ENCODE measurements around the gene NUDT19.
A peak's percentile ranks its signal among the peaks of the same experiment; 100 is the strongest.

NUDT19 gene

DNA sequence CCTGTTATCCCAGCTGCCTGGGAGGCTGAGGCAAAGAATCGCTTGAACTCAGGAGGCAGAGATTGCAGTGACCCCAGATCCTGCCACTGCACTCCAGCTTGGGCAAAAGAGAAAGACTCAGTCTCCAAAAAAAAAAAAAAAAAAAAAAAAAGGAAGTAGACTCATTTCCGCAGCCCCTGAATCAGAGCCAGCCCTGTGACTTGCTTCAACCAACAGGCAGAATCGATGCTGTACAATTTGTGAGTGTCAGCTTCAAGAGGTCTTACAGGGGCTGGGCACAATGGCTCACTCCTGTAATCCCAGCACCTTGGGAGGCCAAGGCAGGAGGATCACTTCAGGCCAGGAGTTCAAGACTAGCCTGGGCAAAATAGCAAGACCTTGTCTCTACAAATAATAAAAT, 29.4 kb upstream of the NUDT19 start:
- Histone ChIP-seq H4K20me1 (ENCODE audit: insufficient read depth, low read length, poor library complexity, severe bottlenecking) (peaks cover 82% of the 10 kb centered on the region), H3K9ac (ENCODE audit: low read depth, low read length, poor library complexity, severe bottlenecking) (peak overlapping the region; percentile 54), H3K4me2 (ENCODE audit: low read depth, low read length, poor library complexity, severe bottlenecking) (peak overlapping the region; percentile 70), H3K4me3 (ENCODE audit: low read length, poor library complexity, severe bottlenecking) (peak overlapping the region; percentile 33), H3K79me2 (ENCODE audit: insufficient read depth, low read length) (peaks cover 96% of the 10 kb centered on the region), H3K4me1 (ENCODE audit: insufficient read depth, low read length, poor library complexity, severe bottlenecking) (peaks cover 43% of the 10 kb centered on the region), H2AFZ (ENCODE audit: low read length) (no peak overlapping the region), H3K9me2 (replicated peaks; ENCODE audit: low read depth, low read length) (no peaks in the 10 kb centered on the region), H3F3A (ENCODE audit: low read depth) (peaks cover 3% of the 10 kb centered on the region), H3K9me3 (ENCODE audit: insufficient read depth, low read depth, low read length) (no peaks in the 10 kb centered on the region), H3K36me3 (ENCODE audit: insufficient read depth, low read length) (peaks cover 45% of the 10 kb centered on the region; the same call in 1 of the 2 replicates), H3K27me3 (ENCODE audit: insufficient read depth, low read length, poor library complexity, severe bottlenecking) (no peaks in the 10 kb centered on the region)
- TF ChIP-seq, protein P1, sequence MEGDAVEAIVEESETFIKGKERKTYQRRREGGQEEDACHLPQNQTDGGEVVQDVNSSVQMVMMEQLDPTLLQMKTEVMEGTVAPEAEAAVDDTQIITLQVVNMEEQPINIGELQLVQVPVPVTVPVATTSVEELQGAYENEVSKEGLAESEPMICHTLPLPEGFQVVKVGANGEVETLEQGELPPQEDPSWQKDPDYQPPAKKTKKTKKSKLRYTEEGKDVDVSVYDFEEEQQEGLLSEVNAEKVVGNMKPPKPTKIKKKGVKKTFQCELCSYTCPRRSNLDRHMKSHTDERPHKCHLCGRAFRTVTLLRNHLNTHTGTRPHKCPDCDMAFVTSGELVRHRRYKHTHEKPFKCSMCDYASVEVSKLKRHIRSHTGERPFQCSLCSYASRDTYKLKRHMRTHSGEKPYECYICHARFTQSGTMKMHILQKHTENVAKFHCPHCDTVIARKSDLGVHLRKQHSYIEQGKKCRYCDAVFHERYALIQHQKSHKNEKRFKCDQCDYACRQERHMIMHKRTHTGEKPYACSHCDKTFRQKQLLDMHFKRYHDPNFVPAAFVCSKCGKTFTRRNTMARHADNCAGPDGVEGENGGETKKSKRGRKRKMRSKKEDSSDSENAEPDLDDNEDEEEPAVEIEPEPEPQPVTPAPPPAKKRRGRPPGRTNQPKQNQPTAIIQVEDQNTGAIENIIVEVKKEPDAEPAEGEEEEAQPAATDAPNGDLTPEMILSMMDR (conservative IDR thresholded peaks at IDR 0.05; ENCODE audit: low read length), result no peak
- no peak for TF ChIP-seq EZH2phosphoT487 (IDR thresholded peaks at IDR 0.05; ENCODE audit: borderline replicate concordance)

DNA sequence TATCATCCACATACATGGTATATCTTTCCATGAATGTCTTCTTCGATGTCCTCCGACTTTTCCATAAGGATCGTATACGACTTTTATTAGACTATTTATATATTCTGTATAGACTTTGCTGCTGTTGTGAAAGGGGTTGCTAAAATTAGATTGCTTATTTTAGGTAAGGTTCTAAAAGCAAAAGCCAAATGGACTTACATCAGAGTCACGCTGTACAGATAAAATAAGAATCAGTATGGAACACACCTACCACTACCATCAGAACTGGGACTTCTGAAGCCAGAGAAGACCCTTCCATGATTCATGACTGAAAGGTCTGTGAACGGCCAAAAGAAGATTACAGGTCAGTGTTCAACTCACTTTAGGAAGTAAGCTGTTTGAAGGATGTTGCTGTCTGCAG, 25.5 kb upstream of the NUDT19 start:
- TF ChIP-seq, protein P1 (conservative IDR thresholded peaks at IDR 0.05; ENCODE audit: low read length), result no peak
- TF ChIP-seq EZH2phosphoT487 (IDR thresholded peaks at IDR 0.05; ENCODE audit: borderline replicate concordance), result no peak
- Histone ChIP-seq H3K79me2 (ENCODE audit: insufficient read depth, low read length) (peaks cover 99% of the 10 kb centered on the region), H2AFZ (ENCODE audit: low read length) (no peak overlapping the region), H3K4me1 (ENCODE audit: insufficient read depth, low read length, poor library complexity, severe bottlenecking) (peaks cover 68% of the 10 kb centered on the region), H3K9ac (ENCODE audit: low read depth, low read length, poor library complexity, severe bottlenecking) (no peak overlapping the region), H3K36me3 (ENCODE audit: insufficient read depth, low read length) (peaks cover 19% of the 10 kb centered on the region; the same call in 1 of the 2 replicates), H3K9me2 (replicated peaks; ENCODE audit: low read depth, low read length) (no peaks in the 10 kb centered on the region), H3K4me2 (ENCODE audit: low read depth, low read length, poor library complexity, severe bottlenecking) (peak overlapping the region; percentile 11), H3K9me3 (ENCODE audit: insufficient read depth, low read depth, low read length) (no peaks in the 10 kb centered on the region), H3K27me3 (ENCODE audit: insufficient read depth, low read length, poor library complexity, severe bottlenecking) (no peaks in the 10 kb centered on the region), H3K4me3 (ENCODE audit: low read length, poor library complexity, severe bottlenecking) (no peak overlapping the region), H4K20me1 (ENCODE audit: insufficient read depth, low read length, poor library complexity, severe bottlenecking) (peaks cover 85% of the 10 kb centered on the region), H3F3A (ENCODE audit: low read depth) (peaks cover 3% of the 10 kb centered on the region)

DNA sequence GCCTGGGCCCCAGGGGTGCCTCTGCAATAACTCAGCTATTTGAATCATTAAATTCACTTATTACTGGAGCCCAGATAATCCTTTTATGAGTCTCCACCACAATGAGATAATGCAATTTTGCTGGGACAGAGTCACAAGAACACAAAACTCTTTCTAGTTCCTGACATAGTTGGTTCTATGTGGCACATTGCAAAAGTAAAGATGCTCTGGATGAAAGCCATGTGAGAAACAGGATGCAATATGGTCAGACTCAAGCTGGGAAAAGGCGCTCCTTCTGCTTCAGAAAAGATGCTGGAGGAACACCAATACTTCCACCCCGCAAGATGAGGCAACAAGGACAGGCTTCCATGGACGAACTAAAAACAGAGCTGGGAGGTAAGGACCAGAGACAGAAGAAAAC, 22.3 kb upstream of the NUDT19 start:
- Histone ChIP-seq H3K27me3 (ENCODE audit: insufficient read depth, low read length, poor library complexity, severe bottlenecking) (no peaks in the 10 kb centered on the region), H3K4me2 (ENCODE audit: low read depth, low read length, poor library complexity, severe bottlenecking) (peak overlapping the region; percentile 90), H4K20me1 (ENCODE audit: insufficient read depth, low read length, poor library complexity, severe bottlenecking) (peaks cover 81% of the 10 kb centered on the region), H3K9me2 (replicated peaks; ENCODE audit: low read depth, low read length) (no peaks in the 10 kb centered on the region), H2AFZ (ENCODE audit: low read length) (no peak overlapping the region), H3K9me3 (ENCODE audit: insufficient read depth, low read depth, low read length) (no peaks in the 10 kb centered on the region), H3K4me1 (ENCODE audit: insufficient read depth, low read length, poor library complexity, severe bottlenecking) (peaks cover 59% of the 10 kb centered on the region), H3K9ac (ENCODE audit: low read depth, low read length, poor library complexity, severe bottlenecking) (peak overlapping the region; percentile 82), H3F3A (ENCODE audit: low read depth) (no peaks in the 10 kb centered on the region; the same call in 1 of the 2 replicates), H3K4me3 (ENCODE audit: low read length, poor library complexity, severe bottlenecking) (peak overlapping the region; percentile 99), H3K36me3 (ENCODE audit: insufficient read depth, low read length) (peaks cover 14% of the 10 kb centered on the region; the same call in 1 of the 2 replicates), H3K79me2 (ENCODE audit: insufficient read depth, low read length) (peaks cover 100% of the 10 kb centered on the region)
- TF ChIP-seq EZH2phosphoT487 (IDR thresholded peaks at IDR 0.05; ENCODE audit: borderline replicate concordance), result no peak
- TF ChIP-seq, protein P1 (conservative IDR thresholded peaks at IDR 0.05; ENCODE audit: low read length), result no peak
